ENCODE data around the gene GRM7.

- TF ChIP-seq CTCF (IDR thresholded peaks at IDR 0.05) = no peak
- TF ChIP-seq POLR2A (IDR thresholded peaks at IDR 0.05) = no peak
Observed at GRCh38 chr3:6971933-6972332, 111.0 kb downstream of the GRM7 start.
